Measurements from ENCODE around the gene CFAP141.
A peak's percentile ranks its signal among the peaks of the same experiment; 100 is the strongest.
"Not testable (repeated sequence)": the region's sequence is repeated elsewhere in the genome, so short reads cannot be mapped to it uniquely, and the experiment has no call there.

CFAP141 gene

GRCh38 chr1:154206196-154206595 is at the start of gene CFAP141:
Gene CFAP141 (minus strand): TSS chr1:154206333. CDS start chr1:154206307, 26 bp downstream.
- no peak for DNase-seq

- DNase-seq = no peak
Observed at GRCh38 chr1:154253671-154254070, 47.5 kb upstream of the CFAP141 start.

DNA sequence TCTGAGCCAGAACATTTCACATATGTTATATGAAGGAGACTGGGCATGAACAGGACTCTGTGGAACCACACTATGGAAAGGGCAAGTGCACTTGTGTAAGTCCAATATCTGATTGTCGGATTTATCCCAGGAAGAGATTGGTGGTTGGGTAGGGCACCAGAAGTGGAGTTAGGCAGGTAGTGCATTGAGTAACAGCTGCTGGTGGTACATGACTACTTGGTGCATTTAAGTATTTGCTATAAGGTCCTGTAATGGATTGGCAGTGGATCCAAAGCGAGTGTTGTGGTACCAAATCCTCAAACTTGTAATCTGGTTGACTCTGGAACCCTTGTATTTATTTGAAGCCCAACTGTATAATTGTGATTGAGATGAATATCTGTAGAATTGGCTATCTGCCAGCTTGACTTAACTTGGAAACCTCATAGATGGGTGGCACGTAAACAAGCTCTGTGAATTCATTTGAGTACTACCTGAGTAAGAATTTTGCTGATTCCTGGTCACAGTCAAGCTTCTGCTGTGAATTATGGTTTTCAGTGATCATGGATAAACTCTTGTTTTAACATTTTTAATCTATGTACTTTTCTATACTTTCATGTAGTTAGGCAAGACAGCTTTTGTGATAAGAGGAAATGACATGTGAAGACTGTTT is 35.7 kb upstream of the CFAP141 start:
- no peak for DNase-seq

DNA sequence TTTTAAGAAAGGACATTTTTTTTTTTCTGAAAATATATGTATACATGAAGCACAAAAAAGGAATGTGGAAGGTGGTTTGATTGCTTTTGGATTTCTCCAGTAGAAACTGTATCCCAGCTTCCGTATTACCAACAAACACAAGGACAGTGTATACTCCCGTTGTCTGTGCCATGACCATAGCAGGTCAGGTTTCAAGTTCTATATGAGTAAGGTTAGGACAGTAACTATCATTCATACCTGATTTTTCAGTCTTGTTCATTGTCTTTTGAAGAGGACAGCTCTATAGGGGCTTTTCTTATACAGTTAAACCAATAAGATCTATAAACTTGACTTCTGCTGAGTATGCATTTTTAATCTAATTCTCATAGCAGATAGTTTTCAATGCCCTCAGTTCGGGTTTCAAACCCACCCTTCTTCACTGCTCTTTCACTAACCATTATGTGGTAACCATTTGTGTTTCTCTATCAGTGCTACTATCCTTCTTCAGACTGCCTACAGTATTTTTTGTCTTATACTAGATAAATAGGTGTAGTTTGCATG is 34.2 kb upstream of the CFAP141 start:
- no peak for DNase-seq

- no peak for DNase-seq
Observed at GRCh38 chr1:154239491-154239890, 33.4 kb upstream of the CFAP141 start.

DNA sequence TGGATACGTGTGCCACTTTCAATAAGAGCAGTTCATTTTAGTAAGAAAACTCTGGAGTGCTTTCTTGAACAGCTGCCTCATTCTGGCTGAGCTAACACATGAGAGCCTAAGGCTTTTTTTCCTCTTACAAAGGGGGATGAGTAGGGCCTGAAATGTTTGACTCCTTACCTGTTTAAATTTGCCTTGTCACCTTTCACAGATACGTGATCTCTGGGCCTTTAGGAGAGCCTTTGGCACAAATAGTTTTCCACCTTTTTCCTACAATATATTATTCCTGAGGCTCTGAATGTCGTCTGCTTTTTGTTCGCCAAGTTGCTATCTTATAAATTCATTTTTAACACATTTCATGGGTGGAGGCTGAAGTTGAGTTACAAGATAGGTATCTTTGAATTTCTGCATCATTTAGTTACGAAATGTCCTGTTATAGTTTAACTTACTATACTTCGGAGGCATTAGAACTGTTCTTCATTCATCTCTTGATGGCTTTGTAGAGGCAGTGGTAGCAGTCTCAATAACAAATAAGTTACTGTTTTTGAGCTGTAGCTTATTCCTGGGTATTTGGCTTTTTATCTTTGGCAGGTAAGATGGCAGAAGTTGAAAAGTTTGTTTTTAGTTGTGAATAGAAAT is 31.9 kb upstream of the CFAP141 start:
- no peak for DNase-seq

GRCh38 chr1:154237435-154237834 is 31.3 kb upstream of the CFAP141 start:
- DNase-seq = no peak

GRCh38 chr1:154236855-154237254 is 30.7 kb upstream of the CFAP141 start:
- no peak for DNase-seq

DNA sequence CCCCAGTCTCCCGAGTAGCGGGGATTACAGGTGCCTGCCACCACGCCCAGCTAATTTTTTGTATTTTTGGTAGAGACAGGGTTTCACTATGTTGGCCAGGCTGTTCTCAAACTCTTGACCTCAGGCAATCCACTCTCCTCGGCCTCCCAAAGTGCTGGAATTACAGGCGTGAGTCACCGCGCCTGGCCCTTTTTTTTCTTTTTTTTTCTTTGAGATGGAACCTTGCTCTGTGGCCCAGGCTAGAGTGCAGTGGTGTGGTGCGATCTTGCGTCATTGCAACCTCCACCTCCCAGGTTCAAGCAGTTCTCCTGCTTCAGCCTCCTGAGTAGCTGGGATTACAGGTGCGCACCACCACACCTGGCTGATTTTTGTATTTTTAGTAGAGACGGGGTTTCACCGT is 27.0 kb upstream of the CFAP141 start:
- DNase-seq = not testable (repeated sequence)

DNA sequence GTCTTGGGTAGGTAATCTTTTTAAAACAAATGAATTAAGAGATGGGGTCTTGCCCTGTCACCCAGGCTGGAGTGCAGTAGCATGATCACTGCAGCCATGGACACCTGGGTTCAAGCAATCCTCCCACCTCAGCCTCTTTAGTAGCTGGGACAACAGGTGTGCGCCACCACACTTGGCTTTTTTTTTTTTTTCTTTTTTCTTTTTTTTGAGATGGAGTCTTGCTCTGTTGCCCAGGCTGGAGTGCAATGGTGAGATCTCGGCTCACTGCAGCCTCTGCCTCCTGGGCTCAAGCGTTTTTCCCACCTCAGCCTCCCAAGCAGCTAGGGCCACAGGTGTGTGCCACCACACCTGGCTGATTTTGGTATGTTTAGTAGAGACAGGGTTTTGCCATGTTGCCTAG is 25.0 kb upstream of the CFAP141 start:
- not testable (repeated sequence) for DNase-seq

DNA sequence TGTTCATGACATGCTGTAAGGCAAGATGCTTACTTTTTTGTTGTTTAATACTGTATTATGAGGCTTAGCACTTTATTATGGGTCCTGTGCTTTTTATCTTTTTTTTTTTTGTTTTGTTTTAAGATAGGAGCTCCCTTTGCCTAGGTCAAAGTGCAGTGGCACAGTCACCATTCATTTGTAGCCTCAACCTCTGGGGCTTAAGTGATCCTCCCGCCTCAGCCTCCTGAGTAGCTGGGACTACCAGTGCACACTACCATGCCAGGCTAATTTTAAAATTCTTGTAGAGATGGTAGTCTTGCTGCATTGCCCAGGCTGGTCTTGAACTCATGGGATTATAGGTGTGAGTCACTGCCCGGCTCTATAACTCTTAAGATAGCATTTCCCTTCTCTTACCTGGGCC is 19.2 kb upstream of the CFAP141 start:
- DNase-seq = no peak

DNA sequence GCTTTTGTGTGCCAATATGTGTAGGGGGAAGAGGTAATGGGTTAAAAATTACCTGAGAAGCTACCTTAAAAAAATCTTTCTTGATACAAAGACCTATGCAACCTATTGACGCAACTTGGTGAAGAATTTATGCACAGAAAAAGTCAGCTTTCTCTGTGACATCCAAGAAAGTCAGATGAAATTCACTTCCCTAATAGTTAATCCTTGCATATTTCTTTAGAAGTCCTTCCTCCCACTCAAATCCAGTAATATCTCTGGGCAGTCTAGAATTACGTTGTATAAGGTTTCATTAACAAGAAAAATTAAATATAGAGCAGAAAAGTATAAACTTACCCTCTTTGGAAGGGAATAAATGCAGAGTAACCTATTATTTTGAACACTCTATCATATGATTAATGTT is 17.5 kb upstream of the CFAP141 start:
- DNase-seq = no peak

- no peak for DNase-seq
Observed at GRCh38 chr1:154222918-154223317, 16.8 kb upstream of the CFAP141 start.

DNA sequence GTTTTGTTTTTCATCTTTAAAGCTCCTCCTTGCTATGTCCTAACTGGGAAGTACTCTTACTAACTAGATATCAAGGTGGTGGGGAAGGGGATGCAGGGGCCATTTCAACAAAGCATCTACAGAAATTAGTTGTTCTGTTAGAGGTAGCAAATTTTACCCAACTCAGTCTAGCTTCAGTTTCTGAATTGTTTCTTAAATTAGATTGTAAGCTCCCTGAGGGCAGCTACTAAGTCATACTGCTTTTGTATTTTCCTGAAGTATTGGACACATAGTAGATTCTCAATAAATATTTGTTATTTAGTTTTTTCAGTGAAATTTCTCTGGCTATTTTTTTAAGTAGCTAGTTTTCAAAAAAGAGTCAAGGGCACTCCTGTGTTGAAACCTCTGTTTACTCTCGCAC is 16.4 kb upstream of the CFAP141 start:
- DNase-seq = no peak

GRCh38 chr1:154221278-154222001 is 15.3 kb upstream of the CFAP141 start:
- peak; percentile 63 for DNase-seq

DNA sequence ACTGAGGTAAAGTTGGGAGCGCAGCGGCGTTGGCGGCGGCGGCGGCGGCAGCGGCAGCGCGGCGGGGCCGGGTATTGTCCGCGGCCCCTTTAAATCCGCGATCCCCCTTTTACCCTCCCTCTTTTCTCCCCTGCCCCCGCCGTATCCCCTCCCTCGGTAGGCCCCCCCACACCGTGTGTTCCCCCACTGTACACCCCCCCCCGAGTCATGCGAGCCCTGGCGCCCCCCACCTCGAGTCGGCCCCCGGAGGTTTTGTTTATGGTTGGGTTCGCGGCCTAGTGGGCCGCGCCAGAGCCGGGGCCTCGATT is 14.8 kb upstream of the CFAP141 start:
- no peak for DNase-seq

DNA sequence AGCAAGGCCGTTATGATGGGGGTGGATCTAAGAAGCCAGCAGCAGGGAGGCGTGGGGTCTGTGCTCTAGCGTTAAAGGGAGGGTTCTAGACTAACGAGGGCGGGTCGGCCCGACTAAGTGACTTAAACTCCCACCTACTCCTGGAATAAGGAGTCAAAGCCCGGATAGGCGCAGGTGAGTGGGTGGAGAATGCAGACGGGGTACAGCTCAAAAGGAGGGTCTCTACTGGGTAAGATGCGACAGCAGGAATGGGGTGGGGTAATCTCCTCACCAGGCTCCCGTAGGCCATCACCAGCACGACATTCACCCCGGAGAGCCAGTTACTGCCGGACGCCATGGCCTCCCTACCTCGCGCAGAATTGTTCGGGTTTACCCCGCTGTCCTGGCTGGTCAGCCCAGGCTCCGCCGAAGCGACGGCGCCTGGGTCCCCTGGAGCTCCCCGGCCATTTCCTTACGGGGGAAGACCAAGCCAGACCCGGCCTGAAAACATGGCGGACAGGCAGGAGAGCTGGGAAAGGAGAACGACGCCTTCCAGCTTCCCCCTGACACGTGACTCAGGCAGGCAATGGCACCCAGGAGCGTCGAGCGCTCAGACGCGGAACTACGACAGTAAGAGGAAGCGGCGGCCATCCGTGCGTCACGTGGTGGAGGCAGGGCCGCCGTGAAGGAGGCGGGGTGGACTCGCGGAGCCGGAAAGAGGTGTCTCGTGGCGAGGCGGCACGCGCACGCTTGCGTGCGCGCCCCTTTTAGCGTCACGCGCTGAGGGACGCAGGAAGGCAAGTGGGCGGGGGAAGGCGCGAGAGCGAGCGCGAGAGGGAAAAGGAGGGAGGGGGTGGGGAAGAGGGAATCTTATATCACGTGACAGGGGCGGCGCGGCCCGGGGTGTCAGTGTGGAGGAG is 14.2 kb upstream of the CFAP141 start, which contains the start of gene UBAP2L:
TSS of gene UBAP2L (plus strand) at position 885 of the 899 bp plus-strand sequence. CDS start 4,169 bp downstream, outside the sequence.
- DNase-seq = peak; percentile 99

DNA sequence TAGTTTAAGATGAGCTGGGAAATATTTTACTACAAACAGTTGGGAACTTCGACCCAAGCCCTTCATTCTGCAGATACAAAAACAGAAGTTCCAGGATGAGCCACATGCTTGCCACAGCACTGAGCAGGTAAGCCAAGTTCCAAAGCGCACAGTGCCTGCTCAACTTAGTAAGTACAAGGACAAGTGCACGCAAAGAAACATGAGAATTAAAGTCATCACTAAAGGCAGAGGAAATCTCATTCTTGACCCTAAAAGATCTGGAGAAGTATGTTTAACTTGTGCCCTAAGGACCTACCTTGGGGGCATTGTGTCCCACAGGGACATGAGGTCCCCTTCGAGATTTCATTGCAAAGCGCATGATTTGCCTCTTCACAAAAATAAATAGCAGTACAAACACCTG is 13.4 kb upstream of the CFAP141 start:
- no peak for DNase-seq

DNA sequence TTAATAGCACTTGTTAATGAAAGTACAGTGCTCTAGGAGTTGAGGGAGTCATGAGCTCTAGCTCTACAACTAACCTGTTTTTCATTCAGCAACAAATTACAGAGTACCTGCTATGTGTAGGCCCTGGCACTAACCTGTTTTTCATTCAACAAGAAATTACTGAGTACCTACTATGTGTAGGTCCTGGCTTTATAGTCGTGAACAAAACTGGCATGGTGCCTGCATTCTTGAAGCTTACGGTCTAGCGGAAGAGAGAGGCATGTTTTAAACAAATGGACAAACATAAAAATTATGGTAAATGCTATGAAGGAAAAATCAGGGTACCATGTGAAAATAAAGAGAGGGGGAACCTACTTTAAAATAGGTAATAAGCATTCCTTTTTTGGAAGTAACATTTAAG is 12.4 kb upstream of the CFAP141 start:
- no peak for DNase-seq

- DNase-seq = no peak
Observed at GRCh38 chr1:154213274-154213673, 7.1 kb upstream of the CFAP141 start.

DNA sequence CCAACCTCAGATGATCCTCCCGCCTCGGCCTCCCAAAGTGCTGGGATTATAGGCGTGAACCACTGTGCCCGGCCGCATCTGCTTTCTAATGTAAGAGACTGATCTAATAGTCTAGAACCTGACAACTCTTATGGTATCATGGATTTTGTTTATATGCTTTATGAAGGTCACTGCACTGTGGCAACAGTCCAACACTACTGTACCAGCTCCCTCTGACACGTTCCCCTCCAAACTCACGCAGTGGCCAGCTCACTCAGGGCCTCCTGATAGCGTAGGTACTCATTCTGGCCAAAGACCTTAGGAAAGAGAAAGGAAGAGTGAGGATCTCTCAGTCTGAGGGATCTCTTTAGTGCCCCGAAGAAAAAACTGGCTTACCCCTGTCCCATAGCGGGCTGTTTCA is 6.0 kb upstream of the CFAP141 start:
- DNase-seq = no peak

DNA sequence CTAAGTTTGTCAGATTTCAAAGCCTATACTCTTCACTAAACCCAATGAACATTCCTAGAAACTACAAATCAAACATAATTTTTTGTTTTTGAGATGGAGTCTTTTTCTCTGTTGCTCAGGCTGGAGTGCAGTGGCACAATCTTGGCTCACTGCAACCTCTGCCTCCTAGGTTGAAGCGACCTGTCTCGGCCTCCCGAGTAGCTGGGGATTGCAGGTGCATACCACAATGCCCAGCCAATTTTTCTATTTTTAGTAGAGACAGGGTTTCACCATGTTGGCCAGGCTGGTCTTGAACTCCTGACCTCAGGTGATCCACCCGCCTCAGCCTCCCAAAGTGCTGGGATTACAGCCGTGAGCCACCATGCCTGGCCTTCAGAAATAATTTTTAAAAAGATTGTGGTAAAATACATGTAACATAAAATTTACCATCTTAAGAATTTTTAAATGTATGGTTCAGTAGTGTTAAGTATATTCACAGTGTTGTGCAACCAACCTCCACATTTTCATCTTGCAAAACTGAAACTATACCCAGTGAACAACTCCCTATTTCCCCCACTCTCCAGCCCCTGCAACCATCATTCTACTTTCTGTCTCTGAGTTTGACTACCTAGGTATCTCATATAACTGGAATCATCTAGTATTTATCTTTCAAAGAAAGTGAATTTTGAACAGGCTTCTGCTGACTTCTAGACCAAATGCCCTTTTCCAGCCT is 2.7 kb upstream of the CFAP141 start:
- no peak for DNase-seq

Measured in activated CD4-positive, alpha-beta T cell treated with anti-CD3 and anti-CD28 coated beads for 1 hour (primary cell).